Measurements from ENCODE around the gene SYCE3.
"Not testable (repeated sequence)": the region's sequence is repeated elsewhere in the genome, so short reads cannot be mapped to it uniquely, and the experiment has no call there.

Gene SYCE3, protein sequence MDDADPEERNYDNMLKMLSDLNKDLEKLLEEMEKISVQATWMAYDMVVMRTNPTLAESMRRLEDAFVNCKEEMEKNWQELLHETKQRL

GRCh38 chr22:50562523-50563412 lies at the start of gene SYCE3:
TSS of gene SYCE3 (minus strand) at chr22:50562919. CDS start at chr22:50556405, 6,514 bp downstream.
- DNase-seq = peak; percentile 81

DNA sequence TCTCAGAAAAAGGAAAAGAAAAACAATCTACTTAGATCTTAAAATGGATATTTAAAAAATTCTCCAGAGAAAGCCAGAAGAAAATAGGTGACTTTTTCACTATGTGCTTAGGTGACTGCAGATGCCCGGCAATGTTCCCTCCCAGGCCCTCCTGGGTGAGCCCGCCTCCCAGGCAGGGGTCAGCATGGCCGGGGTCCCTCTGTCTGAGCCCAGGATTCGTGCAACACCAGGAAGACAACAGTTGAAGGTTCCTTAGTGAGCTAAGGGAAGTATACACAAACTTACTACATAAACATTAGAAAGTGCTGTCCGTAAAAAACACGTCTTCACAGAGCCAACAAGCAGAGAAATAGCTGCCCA lies 49.4 kb upstream of the SYCE3 start:
- DNase-seq = no peak

DNA sequence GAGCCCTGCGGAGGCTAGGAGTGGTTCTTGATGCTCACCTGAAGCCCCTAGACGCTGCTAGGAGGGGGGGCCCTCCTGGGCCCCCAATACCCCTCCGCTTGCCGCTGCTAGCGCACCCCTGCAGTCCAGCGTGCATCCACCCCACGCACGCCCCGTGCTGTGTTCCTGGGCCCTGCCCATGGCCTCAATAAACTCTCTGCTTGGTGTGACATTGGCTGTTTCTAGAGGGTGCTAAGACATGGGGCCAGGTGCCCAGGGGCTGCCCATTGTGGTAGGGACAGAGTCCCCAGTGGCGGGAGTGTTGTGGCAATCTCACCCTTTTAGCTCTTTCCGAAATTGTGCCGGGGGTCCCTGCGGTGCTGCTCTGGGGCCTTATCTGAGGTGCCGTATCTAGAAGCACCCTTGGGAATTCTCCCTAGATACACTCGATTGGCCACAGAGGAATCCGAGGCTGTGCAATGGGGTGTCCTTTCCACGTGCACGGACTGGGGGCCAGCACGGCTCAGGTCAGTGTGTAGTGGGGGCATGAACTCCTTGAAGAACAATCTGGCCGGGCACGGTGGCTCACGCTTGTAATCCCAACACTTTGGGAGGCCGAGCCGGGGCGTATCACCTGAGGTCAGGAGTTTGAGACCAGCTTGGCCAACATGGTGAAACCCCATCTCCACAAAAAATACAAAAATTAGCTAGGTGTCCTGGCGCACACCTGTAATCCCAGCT lies 48.8 kb upstream of the SYCE3 start:
- DNase-seq = no peak

GRCh38 chr22:50610581-50610980 lies 47.9 kb upstream of the SYCE3 start:
- DNase-seq = no peak

DNA sequence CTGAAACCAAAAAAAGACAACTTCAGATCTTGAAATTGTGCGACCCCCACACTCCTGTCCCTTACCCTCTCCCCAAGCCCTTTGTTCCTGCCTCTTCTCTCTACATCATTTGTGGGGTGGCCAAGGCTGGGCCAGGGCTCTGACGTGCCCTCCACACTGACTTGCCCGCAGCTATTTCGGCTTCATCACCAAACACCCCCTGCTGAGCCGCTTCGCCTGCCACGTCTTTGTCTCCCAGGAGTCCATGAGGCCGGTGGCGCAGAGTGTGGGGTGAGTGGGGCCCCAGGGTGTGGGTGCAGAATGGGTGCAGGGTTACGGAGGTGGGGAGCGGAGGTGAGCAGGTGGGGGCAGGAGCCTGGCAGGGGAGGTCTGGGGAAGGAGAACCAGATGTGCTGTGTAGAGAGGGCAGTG lies 47.3 kb upstream of the SYCE3 start:
- DNase-seq = no peak

GRCh38 chr22:50609599-50609998 lies 46.9 kb upstream of the SYCE3 start:
- no peak for DNase-seq

GRCh38 chr22:50608996-50609395 lies 46.3 kb upstream of the SYCE3 start:
- DNase-seq = no peak

GRCh38 chr22:50608058-50608840 lies 45.5 kb upstream of the SYCE3 start:
- not testable (repeated sequence) for DNase-seq

DNA sequence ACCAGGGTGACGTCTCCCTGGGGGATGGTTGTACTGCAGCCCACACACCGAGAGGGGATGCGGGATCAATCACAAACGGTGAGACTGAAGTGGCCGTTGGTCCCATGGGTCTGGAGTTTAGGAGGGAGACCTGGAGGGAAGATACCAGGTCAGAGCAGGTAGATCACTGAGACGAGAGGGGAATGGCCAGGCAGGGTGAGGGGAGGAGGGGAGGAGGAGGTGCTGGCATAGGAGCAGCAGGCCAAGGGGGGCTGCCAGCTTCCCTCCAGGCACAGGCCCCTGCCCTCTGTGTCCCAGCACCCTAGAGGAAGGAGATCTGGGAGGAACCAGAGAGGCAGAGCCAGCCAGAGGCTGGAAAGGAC lies 44.9 kb upstream of the SYCE3 start:
- DNase-seq = no peak

DNA sequence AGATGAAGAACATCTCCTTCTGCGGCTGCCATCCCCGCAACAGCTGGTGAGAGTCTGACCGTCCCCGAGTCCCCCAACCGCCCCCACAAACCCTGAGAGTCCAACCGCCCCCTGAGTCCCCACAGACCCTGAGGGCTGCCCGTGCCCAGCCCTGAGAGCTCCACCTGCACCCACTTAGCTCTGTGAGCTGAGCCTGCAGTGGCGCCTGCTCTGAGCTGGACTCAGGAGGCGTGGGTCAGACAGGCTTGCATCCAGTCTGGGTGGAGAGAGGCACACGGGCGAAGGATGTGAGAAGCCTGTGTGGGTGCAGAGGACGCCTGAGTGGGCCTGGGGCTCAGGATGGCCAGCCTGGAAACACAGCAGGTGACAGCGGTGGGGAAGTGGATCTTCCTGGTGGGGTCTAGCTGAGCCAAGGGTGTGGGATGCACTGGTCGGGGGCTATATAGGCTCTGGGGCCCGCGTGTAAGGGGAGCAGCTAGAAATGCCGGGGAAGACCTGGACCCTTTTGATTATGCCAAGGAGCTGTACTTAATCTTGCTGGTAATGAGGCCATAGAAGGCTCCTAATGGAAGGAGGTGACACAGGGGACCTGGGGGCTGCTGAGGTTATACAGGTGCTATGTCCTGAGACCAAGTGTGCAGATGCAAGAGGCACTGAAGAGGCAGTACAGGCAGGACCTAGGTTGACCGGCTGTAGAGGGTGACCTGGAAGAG lies 44.4 kb upstream of the SYCE3 start:
- no peak for DNase-seq

- no peak for DNase-seq
Measured at GRCh38 chr22:50606165-50606945, 43.6 kb upstream of the SYCE3 start.

- no peak for DNase-seq
Measured at GRCh38 chr22:50605613-50606074, 42.9 kb upstream of the SYCE3 start.

- no peak for DNase-seq
Measured at GRCh38 chr22:50605002-50605612, 42.4 kb upstream of the SYCE3 start.

- DNase-seq = no peak
Measured at GRCh38 chr22:50604256-50605001, 41.7 kb upstream of the SYCE3 start.

DNA sequence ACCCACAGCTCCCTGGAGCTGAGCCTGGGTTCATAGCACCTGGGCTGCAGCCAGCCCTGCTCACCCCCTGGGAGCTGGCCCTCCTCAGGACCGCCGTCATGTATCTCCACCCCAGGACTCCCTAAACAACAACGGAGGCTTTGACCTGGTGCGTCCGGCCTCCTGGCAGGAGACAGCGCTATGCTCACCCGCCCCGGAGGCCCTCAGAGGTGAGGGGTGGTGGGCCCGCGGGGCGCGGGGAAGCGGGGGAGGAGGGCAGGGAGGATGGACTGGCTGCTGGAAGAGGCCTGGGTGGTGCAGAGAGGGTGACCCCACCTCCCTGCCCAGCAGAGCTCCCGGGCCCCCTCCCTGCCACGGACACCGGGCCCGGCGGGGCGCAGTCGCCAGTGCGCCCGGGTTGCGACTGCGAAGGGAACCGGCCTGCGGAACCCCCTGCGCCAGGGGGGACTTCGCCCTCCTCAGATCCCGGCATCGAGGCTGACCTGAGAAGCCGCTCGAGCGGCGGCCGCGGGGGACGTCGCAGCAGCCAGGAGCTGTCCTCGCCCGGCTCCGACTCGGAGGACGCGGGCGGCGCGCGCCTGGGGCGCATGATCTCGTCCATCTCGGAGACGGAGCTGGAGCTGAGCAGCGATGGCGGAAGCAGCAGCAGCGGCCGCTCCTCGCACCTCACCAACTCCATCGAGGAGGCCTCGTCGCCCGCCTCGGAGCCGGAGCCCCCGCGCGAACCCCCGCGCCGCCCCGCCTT lies 41.0 kb upstream of the SYCE3 start:
- DNase-seq = no peak

- no peak for DNase-seq
Measured at GRCh38 chr22:50602338-50602700, 39.6 kb upstream of the SYCE3 start.

GRCh38 chr22:50601669-50602337 lies 39.1 kb upstream of the SYCE3 start:
- no peak for DNase-seq

- DNase-seq = no peak
Measured at GRCh38 chr22:50600967-50601668, 38.4 kb upstream of the SYCE3 start.

- no peak for DNase-seq
Measured at GRCh38 chr22:50600538-50600937, 37.8 kb upstream of the SYCE3 start, which contains the start of gene MAPK8IP2. TSS of gene MAPK8IP2 (plus strand) at chr22:50600793. CDS start at chr22:50600819, 26 bp downstream.

All from HCEC 1CT (cell line).